Loucy (cell line): ENCODE results near the gene TMEM132D.

Source experiments
- CTCF ChIP-seq: fragments of 200-600 bp; sonication (generic); conservative IDR thresholded peaks from 2 replicates; pipeline ENCODE4 v1.5.1; 2014; ENCODE audit warnings: mild to moderate bottlenecking, antibody characterized with exemption, low read length
- EZH2phosphoT487 ChIP-seq: fragments of 200-600 bp; IDR thresholded peaks from 2 replicates; pipeline ENCODE4 v1.6.1; 2018; ENCODE audit warnings: antibody characterized with exemption, mild to moderate bottlenecking, moderate library complexity, borderline replicate concordance

DNA sequence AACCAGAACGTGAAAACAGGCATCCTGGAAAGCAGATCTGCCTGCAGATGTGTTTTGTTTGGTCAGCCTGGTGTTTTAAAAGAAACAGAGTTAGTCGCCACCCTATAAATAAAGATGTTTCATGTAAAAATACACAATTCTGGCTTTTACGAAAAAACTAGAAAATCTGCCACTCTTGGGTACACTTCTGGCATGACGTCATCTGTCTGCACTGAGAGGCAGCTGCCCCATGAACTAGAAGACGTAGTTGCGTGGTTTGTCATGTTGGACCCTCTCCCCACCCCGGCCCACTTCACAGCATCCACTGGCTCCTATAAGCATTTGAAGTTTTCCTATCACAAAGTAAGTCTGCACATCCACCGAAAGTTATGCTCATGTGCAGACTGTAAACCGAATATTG lies 658.1 kb downstream of the TMEM132D start:
- TF ChIP-seq CTCF (no peak), EZH2phosphoT487 (no peak)
